HG03342 (cell line): ENCODE measurements around the gene CGB2.
A peak's percentile ranks its signal among the peaks of the same experiment; 100 is the strongest.
"Not testable (repeated sequence)": the region's sequence is repeated elsewhere in the genome, so short reads cannot be mapped to it uniquely, and the experiment has no call there.

Source experiments
- ATAC-seq: cut with Tn5 transposase; IDR thresholded peaks from one replicate; pipeline ENCODE4 v1.9.1; 2021; ENCODE audit warnings: mild to moderate bottlenecking, moderate library complexity; ENCODE audit not compliant: unreplicated experiment

CGB2 gene

DNA sequence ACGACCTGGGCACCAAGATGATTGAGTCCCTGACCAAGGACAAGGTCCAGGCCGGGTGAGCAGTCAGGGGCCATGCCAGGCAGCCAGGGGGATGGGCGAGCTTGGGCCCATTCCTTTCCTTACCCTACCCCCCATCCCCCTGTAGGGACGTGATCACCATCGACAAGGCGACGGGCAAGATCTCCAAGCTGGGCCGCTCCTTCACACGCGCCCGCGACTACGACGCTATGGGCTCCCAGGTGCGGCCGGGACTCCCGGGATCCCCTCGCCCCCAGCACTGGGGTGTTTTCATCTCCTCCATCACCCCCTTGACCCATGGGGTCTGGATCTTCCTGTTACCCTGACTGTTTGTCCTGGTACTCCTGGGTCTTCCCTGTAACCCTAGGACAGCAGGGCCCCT lies 21.9 kb upstream of the CGB2 start:
- no peak for ATAC-seq

DNA sequence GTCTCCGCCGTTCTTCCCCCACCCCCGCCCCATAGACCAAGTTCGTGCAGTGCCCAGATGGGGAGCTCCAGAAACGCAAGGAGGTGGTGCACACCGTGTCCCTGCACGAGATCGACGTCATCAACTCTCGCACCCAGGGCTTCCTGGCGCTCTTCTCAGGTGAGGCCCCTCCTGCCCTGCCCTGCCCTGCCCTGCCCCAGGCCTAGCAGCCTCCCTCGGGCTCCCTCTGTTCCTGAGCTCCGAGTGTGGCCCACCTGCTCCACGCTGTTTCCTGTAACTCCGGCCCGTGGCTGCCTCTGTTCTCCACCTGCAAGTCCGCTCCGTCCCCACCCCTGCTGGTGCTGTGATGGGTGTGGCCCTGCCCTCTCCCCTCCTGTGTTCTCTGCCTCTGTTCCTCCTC lies 21.2 kb upstream of the CGB2 start:
- no peak for ATAC-seq

DNA sequence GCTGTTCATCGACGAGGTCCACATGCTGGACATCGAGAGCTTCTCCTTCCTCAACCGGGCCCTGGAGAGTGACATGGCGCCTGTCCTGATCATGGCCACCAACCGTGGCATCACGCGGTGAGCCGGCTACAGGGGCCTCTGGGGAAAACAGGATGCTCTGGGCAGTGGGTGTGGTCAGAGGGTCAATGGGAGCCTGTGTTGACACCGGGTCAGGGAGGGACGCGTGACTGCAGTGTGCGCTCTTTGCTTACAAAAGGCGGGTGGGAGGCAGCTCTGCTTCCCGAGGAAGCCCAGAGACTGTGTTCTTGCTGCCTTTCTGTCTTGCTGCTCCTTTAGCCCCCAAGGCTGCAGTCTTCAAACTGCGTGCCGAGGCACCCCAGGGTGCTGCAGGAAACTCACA lies 20.5 kb upstream of the CGB2 start:
- ATAC-seq, result no peak

DNA sequence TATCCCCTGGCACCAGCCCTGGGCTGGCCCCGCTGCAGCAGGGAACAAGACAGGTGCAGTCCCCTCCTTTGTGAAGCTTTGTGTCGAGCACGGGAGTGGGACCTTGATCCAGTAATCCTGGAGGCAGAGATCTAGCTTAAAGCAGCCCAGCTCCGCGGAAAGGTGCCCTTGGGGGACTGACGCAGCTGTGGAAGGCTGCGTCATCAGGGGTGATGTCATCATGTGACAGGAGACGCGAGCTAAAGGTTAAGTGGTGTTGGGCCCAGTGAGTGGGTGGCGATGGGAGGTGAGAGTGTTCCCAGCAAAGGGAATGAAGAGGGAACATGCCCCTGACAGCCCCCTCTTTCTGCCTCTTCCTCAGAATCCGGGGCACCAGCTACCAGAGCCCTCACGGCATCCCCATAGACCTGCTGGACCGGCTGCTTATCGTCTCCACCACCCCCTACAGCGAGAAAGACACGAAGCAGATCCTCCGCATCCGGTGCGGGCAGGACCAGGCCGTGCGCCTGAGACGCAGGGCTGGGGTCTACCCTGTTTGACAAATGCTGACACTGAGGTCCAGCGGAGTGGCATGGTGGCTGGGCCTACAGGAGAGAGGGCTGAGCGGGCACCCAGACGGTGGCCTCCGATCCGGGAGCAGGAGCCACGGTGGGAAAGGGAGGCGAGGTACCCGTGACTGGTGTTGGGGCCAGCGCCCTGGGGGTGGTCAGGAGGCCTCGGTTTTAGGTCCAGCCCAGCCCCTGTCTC lies 17.4 kb upstream of the CGB2 start:
- no peak for ATAC-seq

DNA sequence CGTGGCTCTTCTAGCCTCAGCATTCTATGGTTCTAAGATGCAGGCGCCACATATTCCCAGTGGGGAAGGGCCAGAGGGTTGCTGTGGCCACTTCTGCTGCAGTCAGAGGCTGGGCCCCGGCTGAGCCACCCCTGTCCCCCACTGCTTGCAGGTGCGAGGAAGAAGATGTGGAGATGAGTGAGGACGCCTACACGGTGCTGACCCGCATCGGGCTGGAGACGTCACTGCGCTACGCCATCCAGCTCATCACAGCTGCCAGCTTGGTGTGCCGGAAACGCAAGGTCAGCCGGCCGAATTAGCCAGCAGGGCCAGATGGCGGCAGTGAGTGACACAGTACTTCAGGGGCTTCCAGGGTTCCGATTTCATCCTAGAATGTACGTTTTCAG lies 16.8 kb upstream of the CGB2 start:
- ATAC-seq, result no peak

DNA sequence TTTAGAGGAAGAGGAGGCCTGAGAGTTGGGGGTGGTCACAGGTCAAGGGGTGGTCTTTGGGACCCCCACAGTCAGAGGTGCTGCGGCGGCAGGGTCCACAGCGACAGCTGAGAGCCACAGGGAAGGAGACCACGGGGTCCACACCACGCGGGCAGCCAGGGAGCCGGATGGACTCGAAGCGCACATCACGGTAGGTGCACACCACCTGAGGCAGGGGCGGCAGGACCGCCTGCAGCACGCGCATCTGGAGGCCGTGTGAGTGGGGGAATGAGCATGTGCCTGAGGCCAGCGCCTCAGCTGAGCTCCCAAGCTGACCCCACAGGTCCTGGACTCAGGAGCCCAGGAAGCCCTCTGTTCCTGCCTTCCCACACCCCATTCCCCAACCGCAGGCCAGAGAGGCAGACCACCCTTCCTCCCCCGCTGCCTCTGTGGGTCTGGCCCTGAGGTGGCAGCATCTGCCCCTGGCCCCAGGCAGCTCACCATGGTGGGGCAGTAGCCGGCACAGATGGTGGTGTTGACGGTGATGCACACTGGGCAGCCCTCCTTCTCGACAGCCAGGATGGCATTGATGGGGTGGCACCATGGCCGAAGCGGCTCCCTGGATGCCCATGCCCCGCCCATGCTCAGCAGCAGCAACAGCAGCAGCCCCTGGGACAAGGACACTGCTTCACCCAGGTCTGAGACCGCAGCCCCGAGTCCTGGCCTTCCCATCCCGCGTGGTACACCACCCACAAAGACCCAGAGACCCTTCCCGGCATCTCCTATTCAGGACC lies 15.4 kb upstream of the CGB2 start:
- no peak for ATAC-seq

DNA sequence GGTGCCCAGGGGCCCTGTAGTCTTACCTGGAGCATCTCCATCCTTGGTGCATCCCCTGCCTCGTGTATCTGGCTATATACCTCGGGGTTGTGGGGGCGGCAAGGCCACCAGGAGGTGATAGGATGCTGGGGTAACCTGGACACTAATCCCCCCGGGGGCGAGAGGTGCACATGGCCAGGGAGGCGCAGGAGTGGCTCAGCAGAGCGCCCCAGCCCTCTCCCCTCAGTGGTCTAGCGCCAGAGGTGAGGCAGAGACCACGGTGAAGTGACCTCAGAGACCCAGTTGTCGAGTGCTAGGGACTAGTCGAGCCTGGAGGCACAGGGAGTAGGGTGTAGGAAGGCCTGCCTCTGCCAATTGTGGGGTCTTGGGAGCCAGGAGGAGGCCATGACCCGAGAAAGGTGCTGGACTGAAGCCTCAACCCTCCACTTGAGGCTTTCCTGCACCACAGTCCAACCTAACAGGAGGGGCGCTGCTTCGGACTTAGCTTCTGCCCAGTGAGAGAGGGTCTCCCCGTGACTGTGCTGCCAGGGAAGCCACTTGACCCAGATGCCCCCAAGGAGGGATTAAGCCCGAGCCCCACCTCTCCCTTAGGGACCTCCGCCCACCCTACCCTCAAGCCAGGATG lies 14.5 kb upstream of the CGB2 start, which contains the start of gene LHB:
TSS of gene LHB (minus strand) at position 51 of the 625 bp plus-strand sequence. CDS start at position 41, 10 bp downstream.
- ATAC-seq, result no peak

DNA sequence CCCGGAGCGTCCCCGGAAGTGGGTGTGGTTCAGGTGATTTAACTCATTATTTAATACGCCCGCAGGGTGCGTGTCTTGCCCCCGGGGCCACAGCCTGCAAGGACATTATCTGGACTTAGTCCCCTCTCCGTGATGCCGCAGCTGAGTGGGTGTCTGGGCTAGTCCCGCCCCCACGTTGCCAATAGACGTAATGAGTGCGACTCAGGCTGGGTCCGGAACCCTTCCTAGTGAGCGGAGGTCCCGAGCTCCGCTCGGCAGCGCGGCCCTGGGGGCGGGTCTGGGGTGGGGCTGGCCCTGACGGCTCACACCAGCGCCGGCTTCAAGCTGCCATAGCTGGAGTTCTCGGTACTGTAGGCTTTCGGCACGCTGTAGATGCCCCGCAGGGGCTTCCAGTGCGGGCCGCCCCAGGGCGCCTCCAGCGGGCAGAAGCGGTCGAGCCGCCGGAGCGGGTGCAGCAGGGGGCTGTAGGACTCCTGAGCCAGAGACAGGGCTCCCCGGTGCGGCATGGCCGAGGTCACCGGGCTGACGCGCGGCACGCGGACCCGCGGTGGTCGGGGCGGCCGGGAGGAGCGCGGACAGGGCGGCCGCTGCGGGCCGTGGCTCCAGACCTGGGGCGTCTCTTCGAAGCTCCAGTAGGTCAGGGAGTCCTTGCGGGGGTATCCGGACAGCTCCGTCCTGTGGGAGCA lies 13.9 kb upstream of the CGB2 start:
- ATAC-seq, result peak; percentile 47

DNA sequence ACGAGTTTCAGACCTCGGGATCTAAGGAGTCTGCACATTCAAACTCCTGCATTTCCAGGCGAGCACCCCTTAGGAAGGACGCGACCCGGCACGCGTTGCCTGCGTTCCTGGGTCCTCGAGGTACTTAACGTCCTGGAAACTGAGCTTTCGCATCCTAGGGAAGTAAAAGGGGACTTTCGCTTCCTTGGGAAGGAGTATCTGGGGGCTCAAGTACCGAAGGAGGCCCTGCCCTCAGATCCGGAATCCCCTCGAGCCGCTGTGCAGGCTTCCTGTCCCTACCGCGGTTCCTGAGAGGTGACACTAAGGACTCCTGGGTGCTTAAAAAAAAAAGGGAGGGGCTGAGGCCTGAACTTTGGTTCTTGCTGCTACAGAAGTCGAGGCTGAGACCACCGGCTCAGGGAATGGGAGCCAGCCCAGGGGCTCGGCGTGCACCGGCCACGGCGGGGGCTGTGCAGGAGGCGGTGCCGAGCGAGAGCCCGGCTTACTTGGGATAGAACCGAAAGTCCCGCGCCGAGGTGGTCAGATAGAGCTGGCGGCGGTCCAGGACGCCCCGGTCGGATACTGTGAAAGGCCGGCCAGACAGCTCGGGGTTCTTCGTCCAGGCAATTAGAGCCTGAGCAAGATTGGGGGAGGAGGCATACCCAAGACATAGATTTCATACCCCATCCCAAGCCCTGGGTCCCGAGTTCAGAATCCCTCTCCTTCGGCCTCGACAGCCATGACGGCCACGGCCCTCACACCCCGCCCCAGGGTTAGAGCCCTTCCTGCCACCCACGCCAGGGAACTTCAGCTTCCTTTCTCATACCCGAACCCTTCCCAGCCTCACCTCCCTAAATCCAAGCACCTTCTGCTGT lies 13.1 kb upstream of the CGB2 start:
- not testable (repeated sequence) for ATAC-seq

DNA sequence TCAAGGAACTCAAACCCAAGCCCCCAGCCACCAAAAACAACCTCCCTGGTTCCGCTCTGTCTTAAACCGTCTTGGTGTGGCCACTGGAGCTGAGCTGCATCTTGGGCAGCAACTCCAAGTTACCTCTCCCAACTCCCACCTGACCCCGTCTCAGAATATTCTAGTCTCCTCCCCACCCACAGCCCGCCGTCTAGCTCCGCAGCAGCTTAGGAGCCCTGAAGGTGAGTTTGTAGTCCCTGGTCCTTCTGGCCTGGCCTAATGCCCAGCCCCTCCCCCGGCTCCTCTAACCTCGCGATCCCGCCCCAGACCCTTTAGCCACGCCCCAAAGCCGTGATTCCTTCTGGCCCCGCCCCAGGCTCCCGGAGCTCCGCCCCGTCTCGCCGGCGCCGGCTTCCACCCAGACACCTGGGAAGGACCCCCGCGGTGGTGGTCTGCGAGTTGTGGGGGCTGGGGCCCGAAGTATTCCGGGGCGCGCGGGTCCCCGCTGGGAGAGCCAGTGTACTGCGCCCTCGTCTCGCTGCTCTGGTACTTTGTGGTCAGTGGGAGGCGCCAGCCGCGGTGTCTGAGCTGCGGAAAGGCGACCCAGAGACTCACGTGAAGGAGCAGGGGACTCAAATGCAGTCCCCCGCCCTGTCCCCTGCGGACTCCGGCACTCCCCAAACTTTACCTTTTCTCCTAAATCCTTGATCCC lies 12.3 kb upstream of the CGB2 start:
- no peak for ATAC-seq

DNA sequence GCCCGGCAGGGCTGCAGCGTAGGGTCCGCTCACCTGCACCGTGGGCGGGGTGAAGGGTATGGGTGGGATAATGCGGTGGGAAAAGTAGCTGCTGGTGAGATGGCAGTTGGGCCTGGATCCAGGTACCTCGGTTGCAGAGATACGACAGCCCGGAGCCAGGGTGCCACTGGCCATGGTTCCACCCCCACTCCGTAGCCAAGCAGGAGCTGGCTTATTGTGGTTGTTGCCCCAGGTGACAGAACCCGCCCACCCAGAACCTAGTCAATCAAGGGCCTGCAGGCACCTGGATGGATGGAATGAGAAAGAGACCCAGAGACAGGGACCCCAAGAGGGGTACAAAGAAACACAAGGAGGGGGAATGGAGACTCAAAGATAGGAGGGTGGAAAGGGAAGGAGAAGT lies 11.3 kb upstream of the CGB2 start:
- no peak for ATAC-seq

DNA sequence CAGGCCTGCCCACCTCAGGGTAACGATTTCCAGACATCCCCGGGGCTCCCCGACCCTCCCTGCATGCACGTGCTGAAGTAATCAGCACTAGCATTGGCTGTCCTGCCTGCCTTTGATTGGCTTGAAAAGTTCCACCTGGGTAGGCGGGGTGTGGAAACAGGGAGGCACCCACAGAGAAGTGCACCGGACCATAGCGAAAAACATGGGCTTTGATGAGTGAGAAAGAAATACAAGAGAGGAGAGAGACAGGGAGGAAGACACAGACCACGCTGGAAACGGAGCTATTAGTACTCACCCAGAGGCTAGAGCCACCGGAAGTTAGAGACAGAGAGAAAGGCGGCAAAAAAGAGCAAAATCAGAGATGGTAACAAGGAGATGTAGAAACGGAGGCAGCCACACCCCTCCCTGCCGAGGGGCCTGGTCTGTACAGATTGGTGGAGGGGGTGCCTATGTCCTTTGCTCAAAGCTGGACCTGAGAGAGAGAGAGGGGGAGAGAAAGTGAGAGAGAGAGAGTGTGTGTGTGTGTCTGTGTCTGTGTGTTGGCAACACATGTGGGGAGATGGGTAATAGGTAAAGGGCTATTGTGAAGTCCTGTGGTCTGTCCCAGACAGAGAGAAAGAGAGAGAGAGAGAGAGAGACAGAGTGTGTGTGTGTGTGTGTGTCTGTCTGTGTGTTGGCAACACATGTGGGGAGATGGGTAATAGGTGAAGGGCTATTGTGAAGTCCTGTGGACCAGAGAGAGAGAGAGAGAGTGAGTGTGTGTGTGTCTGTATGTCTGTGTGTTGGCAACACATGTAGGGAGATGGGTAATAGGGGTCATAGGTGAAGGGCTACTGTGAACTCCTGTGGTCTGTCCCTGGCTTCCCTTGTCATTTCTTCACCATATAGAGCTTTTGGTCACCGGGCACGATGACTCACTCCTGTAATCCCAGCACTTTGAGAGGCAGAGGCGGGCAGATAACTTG lies 10.5 kb upstream of the CGB2 start:
- no peak for ATAC-seq

DNA sequence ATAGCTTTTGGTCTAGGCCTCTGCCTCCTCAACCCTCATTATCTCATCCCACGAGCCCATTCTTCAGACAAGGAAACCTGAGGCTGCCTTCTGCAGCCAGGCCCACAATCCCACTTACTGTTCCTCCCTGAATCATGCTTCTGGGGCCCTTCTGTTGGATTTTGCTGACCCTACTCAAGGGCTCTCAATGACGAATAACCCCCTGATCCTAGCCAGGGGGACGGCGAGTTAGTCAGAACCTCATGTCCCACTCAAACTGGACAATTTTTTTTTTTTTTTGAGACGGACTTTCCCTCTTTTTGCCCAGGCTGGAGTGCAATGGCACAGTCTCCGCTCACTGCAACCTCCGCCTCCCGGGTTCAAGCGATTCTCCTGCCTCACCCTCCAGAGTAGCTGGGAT lies 9.6 kb upstream of the CGB2 start:
- ATAC-seq, result no peak

DNA sequence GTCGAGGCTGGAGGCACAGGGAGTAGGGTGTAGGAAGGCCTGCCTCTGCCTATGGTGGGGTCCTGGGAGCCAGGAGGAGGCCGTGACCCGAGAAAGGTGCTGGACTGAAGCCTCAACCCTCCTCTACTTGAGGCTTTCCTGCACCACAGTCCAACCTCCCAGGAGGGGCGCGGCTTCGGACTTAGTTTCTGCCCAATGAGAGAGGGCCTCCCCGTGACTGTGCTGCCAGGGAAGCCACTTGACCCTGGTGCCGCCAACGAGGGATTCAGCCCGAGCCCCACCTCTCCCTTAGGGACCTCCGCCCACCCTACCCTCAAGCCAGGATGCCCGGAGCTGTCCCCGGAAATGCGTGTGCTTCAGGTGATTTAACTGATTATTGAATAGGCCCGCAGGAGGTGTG lies 7.5 kb upstream of the CGB2 start, which contains the start of gene CGB3:
TSS of gene CGB3 (minus strand) at position 101 of the 400 bp plus-strand sequence. CDS start 362 bp downstream, outside the sequence.
- ATAC-seq, result not testable (repeated sequence)

DNA sequence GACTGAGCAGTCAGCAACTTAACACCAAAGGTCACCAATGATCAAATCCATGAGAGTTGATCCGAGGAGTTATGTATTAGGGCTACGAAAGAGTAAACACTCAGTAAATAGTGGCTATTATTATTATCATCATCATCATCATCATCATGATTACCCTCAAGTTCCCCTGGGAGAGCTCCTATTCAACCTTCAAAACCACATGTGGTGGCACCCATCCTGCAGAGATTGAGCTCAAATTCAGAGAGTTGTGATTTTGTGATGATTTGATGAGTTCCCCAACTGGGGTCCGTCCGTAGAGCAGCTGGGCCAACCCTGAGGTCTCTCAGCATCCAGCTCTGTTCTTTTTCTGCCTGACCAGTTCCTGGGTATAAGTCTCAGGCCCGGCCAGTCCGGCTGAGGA lies 6.6 kb upstream of the CGB2 start:
- not testable (repeated sequence) for ATAC-seq

DNA sequence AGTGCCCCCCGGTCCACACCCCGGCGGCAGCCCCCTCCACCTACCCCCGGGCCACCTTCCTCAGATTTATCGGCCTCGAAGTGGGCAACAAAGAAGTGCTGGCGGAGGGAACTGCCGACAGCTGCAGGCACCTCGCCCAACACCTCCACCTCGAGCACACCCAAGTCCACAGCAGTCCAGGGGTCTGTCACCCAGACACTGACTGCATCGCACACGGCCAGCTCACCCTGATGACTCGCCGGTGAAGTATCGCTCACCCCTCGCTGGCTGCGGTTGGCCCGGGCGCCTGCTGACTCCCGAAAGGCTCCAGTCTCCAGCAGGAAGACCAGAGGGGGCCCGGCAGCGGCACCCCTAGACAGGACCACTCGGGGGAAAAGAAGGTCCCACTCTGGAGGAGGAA lies 6.1 kb upstream of the CGB2 start:
- ATAC-seq, result not testable (repeated sequence)

DNA sequence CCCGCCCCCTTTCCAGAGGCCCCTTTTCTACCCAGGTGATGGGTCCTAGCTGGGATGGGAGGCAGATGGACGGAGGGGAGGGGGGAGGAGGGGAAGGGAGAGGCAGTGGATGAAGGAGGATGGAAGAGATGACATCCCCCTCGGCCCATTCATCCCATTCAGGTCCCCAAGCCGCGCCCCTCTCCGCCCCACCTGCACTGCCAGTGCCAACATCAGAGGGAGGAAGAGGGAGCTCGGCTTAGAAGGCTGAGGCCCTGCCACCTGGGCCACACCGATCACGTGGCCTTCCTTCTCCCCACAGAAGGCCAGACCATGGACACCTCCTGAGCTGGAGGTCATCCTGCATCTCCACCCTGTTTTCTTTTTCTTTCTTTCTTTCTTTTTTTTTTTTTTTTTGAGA lies 3.0 kb upstream of the CGB2 start:
- ATAC-seq, result not testable (repeated sequence)

DNA sequence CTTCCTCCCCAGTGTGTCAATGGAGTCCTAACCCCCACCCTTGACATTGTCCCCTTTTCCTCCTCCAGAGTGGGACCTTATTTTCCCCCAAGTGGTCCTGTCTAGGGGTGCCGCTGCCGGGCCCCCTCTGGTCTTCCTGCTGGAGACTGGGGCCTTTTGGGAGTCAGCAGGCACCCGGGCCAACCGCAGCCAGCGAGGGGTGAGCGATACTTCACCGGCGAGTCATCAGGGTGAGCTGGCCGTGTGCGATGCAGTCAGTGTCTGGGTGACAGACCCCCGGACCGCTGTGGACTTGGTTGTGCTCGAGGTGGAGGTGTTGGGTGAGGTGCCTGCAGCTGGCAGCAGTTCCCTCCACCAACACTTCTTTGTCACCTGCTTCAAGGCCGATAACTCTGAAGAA lies 1.9 kb upstream of the CGB2 start:
- ATAC-seq, result not testable (repeated sequence)
